SK-N-SH treated with all-trans-retinoic acid at 6 μM for 48 hours (cell line): ENCODE results near the gene KLHL1.
A peak's percentile ranks its signal among the peaks of the same experiment; 100 is the strongest.

Experiments
- ATAC-seq: fragments of 200-7000 bp; cut with Tn5 transposase; 3 replicates; pipeline ENCODE4 v1.9.1; 2020; ENCODE audit warnings: mild to moderate bottlenecking, moderate library complexity
- ARNTL ChIP-seq: fragments of 450-650 bp; formaldehyde crosslinking; IDR thresholded peaks from 2 replicates; pipeline ENCODE4 v1.5.0; 2020; ENCODE audit warnings: low read depth, mild to moderate bottlenecking, moderate library complexity, borderline replicate concordance
- BACH2 ChIP-seq: fragments of 250-450 bp; sonication (Bioruptor Pico); IDR thresholded peaks from 2 replicates; pipeline ENCODE4 v1.9.0; 2021; ENCODE audit warnings: mild to moderate bottlenecking, borderline replicate concordance
- CSDC2 ChIP-seq: fragments of 250-450 bp; sonication (Bioruptor Pico); IDR thresholded peaks from 2 replicates; pipeline ENCODE4 v1.5.0; 2020; ENCODE audit warnings: mild to moderate bottlenecking, moderate library complexity
- CSRNP3 ChIP-seq: fragments of 250-450 bp; sonication (Bioruptor Pico); IDR thresholded peaks from 2 replicates; pipeline ENCODE4 v1.5.1; 2021; ENCODE audit warnings: mild to moderate bottlenecking, moderate library complexity
- ESRRG ChIP-seq: fragments of 250-450 bp; sonication (Bioruptor Pico); IDR thresholded peaks from 2 replicates; pipeline ENCODE4 v1.6.1; 2021; ENCODE audit warnings: mild to moderate bottlenecking
- GLIS3 ChIP-seq: fragments of 250-450 bp; sonication (Bioruptor Pico); IDR thresholded peaks from 2 replicates; pipeline ENCODE4 v1.5.0; 2020; ENCODE audit warnings: mild to moderate bottlenecking, moderate library complexity
- ISL1 ChIP-seq: fragments of 250-450 bp; sonication (Bioruptor Pico); IDR thresholded peaks from 2 replicates; pipeline ENCODE4 v2.1.2; 2022; ENCODE audit warnings: mild to moderate bottlenecking, moderate library complexity
- OSR1 ChIP-seq: fragments of 250-450 bp; sonication (Bioruptor Pico); IDR thresholded peaks from 2 replicates; pipeline ENCODE4 v1.8.0; 2022; ENCODE audit warnings: moderate library complexity, mild to moderate bottlenecking, inconsistent platforms
- PPARA ChIP-seq: fragments of 250-450 bp; sonication (Bioruptor Pico); IDR thresholded peaks from 2 replicates; pipeline ENCODE4 v1.5.0; 2020; ENCODE audit warnings: mild to moderate bottlenecking, borderline replicate concordance
- RARB ChIP-seq: fragments of 250-450 bp; sonication (Bioruptor Pico); IDR thresholded peaks from 2 replicates; pipeline ENCODE4 v1.8.0; 2021; ENCODE audit warnings: mild to moderate bottlenecking, moderate library complexity
- SNAI2 ChIP-seq: fragments of 250-450 bp; sonication (Bioruptor Pico); IDR thresholded peaks from 2 replicates; pipeline ENCODE4 v1.5.0; 2020; ENCODE audit warnings: mild to moderate bottlenecking, moderate library complexity
- TCF4 ChIP-seq: fragments of 250-450 bp; sonication (Bioruptor Pico); IDR thresholded peaks from 2 replicates; pipeline ENCODE4 v1.8.0; 2021; ENCODE audit warnings: mild to moderate bottlenecking, moderate library complexity, borderline replicate concordance
- TOX ChIP-seq: fragments of 250-450 bp; sonication (Bioruptor Pico); IDR thresholded peaks from 2 replicates; pipeline ENCODE4 v1.8.0; 2021; ENCODE audit warnings: mild to moderate bottlenecking, moderate library complexity, borderline replicate concordance
- ZC3H10 ChIP-seq: fragments of 250-450 bp; sonication (Bioruptor Pico); IDR thresholded peaks from 2 replicates; pipeline ENCODE4 v1.5.1; 2021; ENCODE audit warnings: mild to moderate bottlenecking, moderate library complexity
- ZFP3 ChIP-seq: fragments of 250-450 bp; sonication (Bioruptor Pico); IDR thresholded peaks from 2 replicates; pipeline ENCODE4 v1.5.0; 2020; ENCODE audit warnings: mild to moderate bottlenecking, moderate library complexity
- ZFP30 ChIP-seq: fragments of 450-650 bp; formaldehyde crosslinking; IDR thresholded peaks from 2 replicates; pipeline ENCODE4 v1.5.0; 2022; ENCODE audit warnings: mild to moderate bottlenecking, moderate library complexity
- ZNF565 ChIP-seq: fragments of 450-650 bp; formaldehyde crosslinking; conservative IDR thresholded peaks from 2 replicates; pipeline ENCODE4 v1.5.0; 2020; ENCODE audit warnings: low read depth, mild to moderate bottlenecking, moderate library complexity
- ZNF8 ChIP-seq: fragments of 450-650 bp; formaldehyde crosslinking; IDR thresholded peaks from 2 replicates; pipeline ENCODE4 v1.5.0; 2020; ENCODE audit warnings: mild to moderate bottlenecking, moderate library complexity
- TF ChIP-seq, protein P1 (sequence below): fragments of 250-450 bp; sonication (Bioruptor Pico); IDR thresholded peaks from 2 replicates; pipeline ENCODE4 v1.5.1; 2020; ENCODE audit warnings: low read depth, mild to moderate bottlenecking, moderate library complexity
- TF ChIP-seq, protein P2 (sequence below): fragments of 250-450 bp; sonication (Bioruptor Pico); IDR thresholded peaks from 2 replicates; pipeline ENCODE4 v1.8.0; 2021; ENCODE audit warnings: low read depth, mild to moderate bottlenecking, moderate library complexity, borderline replicate concordance
- TF ChIP-seq, protein P3 (sequence below): fragments of 250-450 bp; sonication (Bioruptor Pico); IDR thresholded peaks from 2 replicates; pipeline ENCODE4 v1.5.0; 2020; ENCODE audit warnings: mild to moderate bottlenecking, moderate library complexity

Gene KLHL1

DNA sequence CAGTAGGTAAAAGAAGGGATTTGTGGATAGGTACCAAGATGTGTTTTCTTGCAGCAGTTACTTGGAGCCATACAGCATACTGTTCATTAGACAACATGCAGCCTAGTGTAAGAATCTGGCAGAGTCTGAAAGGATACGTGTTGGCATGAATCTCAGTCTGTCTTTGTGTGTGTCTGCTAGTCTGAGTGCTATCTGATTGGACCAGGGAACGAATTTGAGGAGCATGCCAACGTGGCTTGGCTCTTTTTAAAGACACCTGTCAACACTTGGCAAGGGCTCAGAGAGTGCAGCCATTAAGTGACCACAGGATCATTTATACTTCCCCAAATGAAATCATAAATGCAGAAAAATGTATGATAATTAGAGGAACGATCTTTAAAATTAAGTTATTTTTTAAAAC, 28.2 kb downstream of the KLHL1 start:
- TF ChIP-seq ZNF565 (no peak), ISL1 (CRISPR knock-in tag) (peak; percentile 74), PPARA (no peak), GLIS3 (CRISPR knock-in tag) (no peak), TCF4 (CRISPR knock-in tag) (peak; percentile 18; the same call in 1 of the 2 replicates), ESRRG (CRISPR knock-in tag) (no peak)
- TF ChIP-seq, protein P1, sequence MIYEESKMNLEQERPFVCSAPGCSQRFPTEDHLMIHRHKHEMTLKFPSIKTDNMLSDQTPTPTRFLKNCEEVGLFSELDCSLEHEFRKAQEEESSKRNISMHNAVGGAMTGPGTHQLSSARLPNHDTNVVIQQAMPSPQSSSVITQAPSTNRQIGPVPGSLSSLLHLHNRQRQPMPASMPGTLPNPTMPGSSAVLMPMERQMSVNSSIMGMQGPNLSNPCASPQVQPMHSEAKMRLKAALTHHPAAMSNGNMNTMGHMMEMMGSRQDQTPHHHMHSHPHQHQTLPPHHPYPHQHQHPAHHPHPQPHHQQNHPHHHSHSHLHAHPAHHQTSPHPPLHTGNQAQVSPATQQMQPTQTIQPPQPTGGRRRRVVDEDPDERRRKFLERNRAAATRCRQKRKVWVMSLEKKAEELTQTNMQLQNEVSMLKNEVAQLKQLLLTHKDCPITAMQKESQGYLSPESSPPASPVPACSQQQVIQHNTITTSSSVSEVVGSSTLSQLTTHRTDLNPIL (CRISPR knock-in tag) = no peak

DNA sequence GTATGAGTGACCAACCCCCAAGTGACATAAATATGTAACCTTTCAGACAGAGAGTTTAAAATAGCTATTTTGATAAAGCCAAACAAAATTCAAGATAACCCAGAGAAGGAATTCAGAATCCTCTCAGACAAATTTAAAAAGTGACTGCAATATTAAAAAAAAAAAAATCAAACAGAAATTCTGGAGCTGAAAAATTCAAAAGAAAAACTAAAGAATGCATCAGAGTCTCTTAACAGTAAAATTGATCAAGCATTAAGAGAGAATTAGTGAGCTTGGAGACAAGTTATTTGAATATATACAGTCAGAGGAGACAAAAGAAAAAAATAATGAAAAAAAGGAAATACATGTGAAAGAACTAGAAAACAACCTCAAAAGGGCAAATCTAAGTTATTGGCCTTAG, 53.7 kb downstream of the KLHL1 start:
- ATAC-seq = no peak
- TF ChIP-seq CSDC2 = no peak
- TF ChIP-seq ZFP30 (CRISPR knock-in tag) = no peak
- TF ChIP-seq, protein P2, sequence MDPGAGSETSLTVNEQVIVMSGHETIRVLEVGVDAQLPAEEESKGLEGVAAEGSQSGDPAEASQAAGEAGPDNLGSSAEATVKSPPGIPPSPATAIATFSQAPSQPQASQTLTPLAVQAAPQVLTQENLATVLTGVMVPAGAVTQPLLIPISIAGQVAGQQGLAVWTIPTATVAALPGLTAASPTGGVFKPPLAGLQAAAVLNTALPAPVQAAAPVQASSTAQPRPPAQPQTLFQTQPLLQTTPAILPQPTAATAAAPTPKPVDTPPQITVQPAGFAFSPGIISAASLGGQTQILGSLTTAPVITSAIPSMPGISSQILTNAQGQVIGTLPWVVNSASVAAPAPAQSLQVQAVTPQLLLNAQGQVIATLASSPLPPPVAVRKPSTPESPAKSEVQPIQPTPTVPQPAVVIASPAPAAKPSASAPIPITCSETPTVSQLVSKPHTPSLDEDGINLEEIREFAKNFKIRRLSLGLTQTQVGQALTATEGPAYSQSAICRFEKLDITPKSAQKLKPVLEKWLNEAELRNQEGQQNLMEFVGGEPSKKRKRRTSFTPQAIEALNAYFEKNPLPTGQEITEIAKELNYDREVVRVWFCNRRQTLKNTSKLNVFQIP (CRISPR knock-in tag) = no peak
- no peak for TF ChIP-seq ESRRG (CRISPR knock-in tag)
- TF ChIP-seq GLIS3 (CRISPR knock-in tag) = no peak
- TF ChIP-seq CSRNP3 (CRISPR knock-in tag) = no peak
- no peak for TF ChIP-seq ISL1 (CRISPR knock-in tag)
- TF ChIP-seq OSR1 = no peak
- no peak for TF ChIP-seq ZNF8 (CRISPR knock-in tag)
- TF ChIP-seq, protein P3, sequence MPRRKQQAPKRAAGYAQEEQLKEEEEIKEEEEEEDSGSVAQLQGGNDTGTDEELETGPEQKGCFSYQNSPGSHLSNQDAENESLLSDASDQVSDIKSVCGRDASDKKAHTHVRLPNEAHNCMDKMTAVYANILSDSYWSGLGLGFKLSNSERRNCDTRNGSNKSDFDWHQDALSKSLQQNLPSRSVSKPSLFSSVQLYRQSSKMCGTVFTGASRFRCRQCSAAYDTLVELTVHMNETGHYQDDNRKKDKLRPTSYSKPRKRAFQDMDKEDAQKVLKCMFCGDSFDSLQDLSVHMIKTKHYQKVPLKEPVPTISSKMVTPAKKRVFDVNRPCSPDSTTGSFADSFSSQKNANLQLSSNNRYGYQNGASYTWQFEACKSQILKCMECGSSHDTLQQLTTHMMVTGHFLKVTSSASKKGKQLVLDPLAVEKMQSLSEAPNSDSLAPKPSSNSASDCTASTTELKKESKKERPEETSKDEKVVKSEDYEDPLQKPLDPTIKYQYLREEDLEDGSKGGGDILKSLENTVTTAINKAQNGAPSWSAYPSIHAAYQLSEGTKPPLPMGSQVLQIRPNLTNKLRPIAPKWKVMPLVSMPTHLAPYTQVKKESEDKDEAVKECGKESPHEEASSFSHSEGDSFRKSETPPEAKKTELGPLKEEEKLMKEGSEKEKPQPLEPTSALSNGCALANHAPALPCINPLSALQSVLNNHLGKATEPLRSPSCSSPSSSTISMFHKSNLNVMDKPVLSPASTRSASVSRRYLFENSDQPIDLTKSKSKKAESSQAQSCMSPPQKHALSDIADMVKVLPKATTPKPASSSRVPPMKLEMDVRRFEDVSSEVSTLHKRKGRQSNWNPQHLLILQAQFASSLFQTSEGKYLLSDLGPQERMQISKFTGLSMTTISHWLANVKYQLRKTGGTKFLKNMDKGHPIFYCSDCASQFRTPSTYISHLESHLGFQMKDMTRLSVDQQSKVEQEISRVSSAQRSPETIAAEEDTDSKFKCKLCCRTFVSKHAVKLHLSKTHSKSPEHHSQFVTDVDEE = no peak
- TF ChIP-seq ZNF565 = no peak
- no peak for TF ChIP-seq TCF4 (CRISPR knock-in tag)
- TF ChIP-seq BACH2 = no peak
- no peak for TF ChIP-seq PPARA
- no peak for TF ChIP-seq ZFP3 (CRISPR knock-in tag)

More for the DNA sequence above, 28.2 kb downstream of the KLHL1 start:
- no peak for ATAC-seq

- TF ChIP-seq ARNTL (CRISPR knock-in tag) = no peak
- no peak for ATAC-seq
These were observed 56.7 kb downstream of the KLHL1 start for GRCh38 chr13:70051531-70051930.

GRCh38 chr13:70043685-70044084, 64.6 kb downstream of the KLHL1 start:
- ATAC-seq = no peak
- no peak for TF ChIP-seq ZC3H10
- TF ChIP-seq ARNTL (CRISPR knock-in tag) = no peak
- TF ChIP-seq ZNF565 = no peak
- no peak for TF ChIP-seq TOX
- TF ChIP-seq SNAI2 = no peak
- TF ChIP-seq GLIS3 (CRISPR knock-in tag) = no peak
- TF ChIP-seq BACH2 = no peak
- TF ChIP-seq, protein P3 = no peak
- no peak for TF ChIP-seq RARB (CRISPR knock-in tag)
- no peak for TF ChIP-seq PPARA
- TF ChIP-seq ISL1 (CRISPR knock-in tag) = no peak
- no peak for TF ChIP-seq ESRRG (CRISPR knock-in tag)
- no peak for TF ChIP-seq OSR1
- TF ChIP-seq TCF4 (CRISPR knock-in tag) = no peak
- no peak for TF ChIP-seq ZNF8 (CRISPR knock-in tag)
- TF ChIP-seq, protein P2 (CRISPR knock-in tag) = no peak
- no peak for TF ChIP-seq ZFP3 (CRISPR knock-in tag)
- no peak for TF ChIP-seq CSRNP3 (CRISPR knock-in tag)
- TF ChIP-seq ZFP30 (CRISPR knock-in tag) = no peak
